HEK293 (cell line): ENCODE measurements around the gene SLK.

Experiments used
- CTCF ChIA-PET: fragments of 350-600 bp; formaldehyde crosslinking; extraction: SDS; loops from one replicate; lab custom pipeline; 2021; ENCODE audit warnings: antibody characterized with exemption; lab: Yijun Ruan, JAX
- POLR2A ChIA-PET: fragments of 300-600 bp; formaldehyde crosslinking; extraction: SDS; loops from one replicate; lab custom pipeline; 2020; ENCODE audit warnings: antibody characterized with exemption, inconsistent platforms; lab: Yijun Ruan, JAX
- H3K27ac ChIP-seq: fragments of 200-500 bp; sonication (Bioruptor generic); 2 replicates; pipeline ENCODE4 v1.5.1; 2014; ENCODE audit warnings: low read depth, low read length, control low read depth, inconsistent platforms; ENCODE audit errors: extremely low read depth
- H3K36me3 ChIP-seq, 2 experiments: fragments of 200-500 bp in 1 of 2; sonication (Bioruptor generic) in 1 of 2; 1 replicate in 1 of 2; 2 replicates in 1 of 2; pipeline ENCODE4 v1.5.1; 2014 to 2017; ENCODE audit warnings: inconsistent platforms in 2 of 2, low read length in 2 of 2; ENCODE audit not compliant: control insufficient read depth in 2 of 2, insufficient read depth in 1 of 2
- H3K4me1 ChIP-seq: fragments of 200-500 bp; sonication (Bioruptor generic); 2 replicates; pipeline ENCODE4 v1.5.1; 2014; ENCODE audit warnings: mild to moderate bottlenecking, low read length, inconsistent platforms; ENCODE audit not compliant: control insufficient read depth, insufficient read depth
- H3K4me3 ChIP-seq: 2 replicates; pipeline ENCODE4 v1.5.1; 2011; ENCODE audit warnings: low read depth, mild to moderate bottlenecking, control low read depth, low read length, moderate library complexity
- H3K9me3 ChIP-seq: fragments of 200-500 bp; sonication (Bioruptor generic); 2 replicates; pipeline ENCODE4 v1.5.1; 2014; ENCODE audit warnings: low read depth, low read length, inconsistent platforms; ENCODE audit not compliant: control insufficient read depth, insufficient read depth
- IKZF3 ChIP-seq: fragments of 450-650 bp; IDR thresholded peaks from 2 replicates; pipeline ENCODE4 v1.5.0; 2018; ENCODE audit warnings: missing biosample characterization, mild to moderate bottlenecking, missing genetic modification characterization, moderate library complexity
- KLF7 ChIP-seq: fragments of 450-650 bp; formaldehyde crosslinking; IDR thresholded peaks from 2 replicates; pipeline ENCODE4 v1.5.1; 2016; ENCODE audit warnings: missing biosample characterization, missing genetic modification characterization, borderline replicate concordance
- REPIN1 ChIP-seq: fragments of 450-650 bp; formaldehyde crosslinking; IDR thresholded peaks from 2 replicates; pipeline ENCODE4 v1.5.1; 2017; ENCODE audit warnings: missing biosample characterization, missing genetic modification characterization, low read depth
- SCRT1 ChIP-seq: fragments of 450-650 bp; formaldehyde crosslinking; IDR thresholded peaks from 2 replicates; pipeline ENCODE4 v1.5.1; 2016; ENCODE audit warnings: missing biosample characterization, missing genetic modification characterization, borderline replicate concordance
- SCRT2 ChIP-seq: fragments of 450-650 bp; formaldehyde crosslinking; IDR thresholded peaks from 2 replicates; pipeline ENCODE4 v1.5.1; 2016; ENCODE audit warnings: missing biosample characterization, missing genetic modification characterization
- ZBTB17 ChIP-seq: fragments of 450-650 bp; formaldehyde crosslinking; IDR thresholded peaks from 2 replicates; pipeline ENCODE4 v1.5.1; 2016; ENCODE audit warnings: missing biosample characterization, missing genetic modification characterization
- ZBTB21 ChIP-seq: fragments of 450-650 bp; formaldehyde crosslinking; IDR thresholded peaks from 2 replicates; pipeline ENCODE4 v1.5.1; 2017; ENCODE audit warnings: missing biosample characterization, missing genetic modification characterization
- ZBTB8A ChIP-seq: fragments of 450-650 bp; formaldehyde crosslinking; IDR thresholded peaks from 2 replicates; pipeline ENCODE4 v1.5.1; 2016; ENCODE audit warnings: missing biosample characterization, missing genetic modification characterization
- ZFP3 ChIP-seq: fragments of 450-650 bp; formaldehyde crosslinking; IDR thresholded peaks from 2 replicates; pipeline ENCODE4 v1.5.1; 2016; ENCODE audit warnings: low read depth, missing biosample characterization, missing genetic modification characterization
- ZFP69B ChIP-seq: fragments of 450-650 bp; formaldehyde crosslinking; IDR thresholded peaks from 2 replicates; pipeline ENCODE4 v1.5.1; 2016; ENCODE audit warnings: missing biosample characterization, missing genetic modification characterization
- ZNF121 ChIP-seq: fragments of 450-650 bp; formaldehyde crosslinking; IDR thresholded peaks from 2 replicates; pipeline ENCODE4 v1.5.1; 2016; ENCODE audit warnings: missing biosample characterization, missing genetic modification characterization
- ZNF211 ChIP-seq: fragments of 450-650 bp; formaldehyde crosslinking; IDR thresholded peaks from 2 replicates; pipeline ENCODE4 v1.5.1; 2016; ENCODE audit warnings: low read depth, missing biosample characterization, missing genetic modification characterization
- ZNF214 ChIP-seq: fragments of 450-650 bp; formaldehyde crosslinking; IDR thresholded peaks from 2 replicates; pipeline ENCODE4 v1.5.1; 2017; ENCODE audit warnings: missing biosample characterization, mild to moderate bottlenecking, missing genetic modification characterization, borderline replicate concordance
- ZNF473 ChIP-seq: fragments of 450-650 bp; formaldehyde crosslinking; IDR thresholded peaks from 2 replicates; pipeline ENCODE4 v1.5.1; 2017; ENCODE audit warnings: missing biosample characterization, missing genetic modification characterization
- ZNF560 ChIP-seq: fragments of 450-650 bp; formaldehyde crosslinking; IDR thresholded peaks from 2 replicates; pipeline ENCODE4 v1.5.1; 2017; ENCODE audit warnings: missing biosample characterization, missing genetic modification characterization, borderline replicate concordance
- ZNF561 ChIP-seq: fragments of 450-650 bp; IDR thresholded peaks from 2 replicates; pipeline ENCODE4 v1.5.1; 2018; ENCODE audit warnings: missing biosample characterization, missing genetic modification characterization, borderline replicate concordance
- ZNF600 ChIP-seq: fragments of 450-650 bp; formaldehyde crosslinking; IDR thresholded peaks from 2 replicates; pipeline ENCODE4 v1.5.1; 2016; ENCODE audit warnings: missing biosample characterization, missing genetic modification characterization
- ZNF610 ChIP-seq: fragments of 450-650 bp; formaldehyde crosslinking; IDR thresholded peaks from 2 replicates; pipeline ENCODE4 v1.5.1; 2016; ENCODE audit warnings: missing biosample characterization, missing genetic modification characterization, borderline replicate concordance
- ZNF660 ChIP-seq: fragments of 450-650 bp; IDR thresholded peaks from 2 replicates; pipeline ENCODE4 v1.5.1; 2018; ENCODE audit warnings: missing biosample characterization, mild to moderate bottlenecking, missing genetic modification characterization
- ZNF707 ChIP-seq: fragments of 450-650 bp; formaldehyde crosslinking; IDR thresholded peaks from 2 replicates; pipeline ENCODE4 v1.5.1; 2016; ENCODE audit warnings: missing biosample characterization, missing genetic modification characterization
- TF ChIP-seq, protein P1 (sequence below): fragments of 450-650 bp; formaldehyde crosslinking; IDR thresholded peaks from 2 replicates; pipeline ENCODE4 v1.5.1; 2016; ENCODE audit warnings: missing biosample characterization, missing genetic modification characterization
- TF ChIP-seq, protein P2 (sequence below): fragments of 450-650 bp; IDR thresholded peaks from 2 replicates; pipeline ENCODE4 v1.5.1; 2018; ENCODE audit warnings: missing biosample characterization, missing genetic modification characterization
- TF ChIP-seq, protein P3 (sequence below): fragments of 450-650 bp; formaldehyde crosslinking; IDR thresholded peaks from 2 replicates; pipeline ENCODE4 v1.5.1; 2016; ENCODE audit warnings: missing biosample characterization, missing genetic modification characterization, borderline replicate concordance
- TF ChIP-seq, protein P4 (sequence below): fragments of 450-650 bp; formaldehyde crosslinking; IDR thresholded peaks from 2 replicates; pipeline ENCODE4 v1.5.1; 2017; ENCODE audit warnings: missing biosample characterization, missing genetic modification characterization
- TF ChIP-seq, protein P5 (sequence below): fragments of 450-650 bp; formaldehyde crosslinking; conservative IDR thresholded peaks from 2 replicates; pipeline ENCODE4 v1.5.1; 2016; ENCODE audit warnings: low read depth, missing biosample characterization, missing genetic modification characterization

SLK gene

DNA sequence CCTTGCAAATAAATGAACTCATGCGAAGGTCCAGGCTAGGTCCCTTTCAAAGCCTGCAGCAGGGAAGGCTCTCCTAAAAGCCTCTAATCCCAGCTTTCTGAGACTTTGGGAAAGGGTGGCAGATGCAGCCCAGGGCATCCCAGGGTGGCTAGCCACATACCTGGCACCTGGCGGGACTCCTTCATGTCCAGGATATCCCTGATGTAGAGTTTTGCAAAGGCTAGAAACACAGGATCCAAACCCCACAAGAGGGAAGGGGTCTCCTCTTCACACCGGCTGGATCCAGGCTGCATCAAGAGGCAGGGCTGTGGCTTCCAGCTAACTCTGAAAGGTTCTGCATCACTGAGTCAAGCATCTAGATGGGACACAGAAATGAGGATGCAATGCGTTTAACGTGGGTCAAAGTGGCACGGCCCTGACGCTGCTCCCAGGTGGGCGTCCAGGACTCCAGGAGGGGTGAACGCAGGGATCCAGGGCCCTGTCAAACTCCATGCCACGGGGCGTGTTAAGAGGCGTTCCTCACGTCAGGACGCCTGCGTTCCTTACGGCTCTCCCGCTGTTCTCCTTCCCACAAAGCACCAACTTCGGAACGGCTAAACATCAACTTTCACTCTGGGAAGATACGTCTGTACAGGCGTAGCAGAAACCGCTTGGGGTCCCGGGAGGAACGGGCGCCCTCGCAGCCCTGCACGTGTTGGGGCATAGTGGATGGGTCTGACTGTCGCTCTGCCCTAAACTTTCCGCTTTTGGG is 49.5 kb upstream of the SLK start:
- peaks cover 12% of the 10 kb centered on the region for H3K4me1 ChIP-seq
- H3K4me3 ChIP-seq, result peak overlapping the region; percentile 66
- H3K9me3 ChIP-seq, result no peaks in the 10 kb centered on the region
- ChIA-PET CTCF (interaction anchor here (0.6 kb wide), 3 partner anchors 16 to 32 kb away, joined by 3 to 8 read pairs (median 3); no protein-coding TSS in a partner anchor), POLR2A (interaction anchor here (0.6 to 2.3 kb wide), 2 partner anchors 9 to 23 kb away, joined by 7 to 11 read pairs; no protein-coding TSS in a partner anchor)
- H3K36me3 ChIP-seq, result peaks cover 0 to 11% of the 10 kb centered on the region in 2 experiments; a peak in 1 of 3 replicates
- H3K27ac ChIP-seq, result peak overlapping the region; percentile 74
- TF ChIP-seq, protein P1, sequence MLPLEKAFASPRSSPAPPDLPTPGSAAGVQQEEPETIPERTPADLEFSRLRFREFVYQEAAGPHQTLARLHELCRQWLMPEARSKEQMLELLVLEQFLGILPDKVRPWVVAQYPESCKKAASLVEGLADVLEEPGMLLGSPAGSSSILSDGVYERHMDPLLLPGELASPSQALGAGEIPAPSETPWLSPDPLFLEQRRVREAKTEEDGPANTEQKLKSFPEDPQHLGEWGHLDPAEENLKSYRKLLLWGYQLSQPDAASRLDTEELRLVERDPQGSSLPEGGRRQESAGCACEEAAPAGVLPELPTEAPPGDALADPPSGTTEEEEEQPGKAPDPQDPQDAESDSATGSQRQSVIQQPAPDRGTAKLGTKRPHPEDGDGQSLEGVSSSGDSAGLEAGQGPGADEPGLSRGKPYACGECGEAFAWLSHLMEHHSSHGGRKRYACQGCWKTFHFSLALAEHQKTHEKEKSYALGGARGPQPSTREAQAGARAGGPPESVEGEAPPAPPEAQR (tag by site-specific recombination), result no peak
- TF ChIP-seq, protein P2, sequence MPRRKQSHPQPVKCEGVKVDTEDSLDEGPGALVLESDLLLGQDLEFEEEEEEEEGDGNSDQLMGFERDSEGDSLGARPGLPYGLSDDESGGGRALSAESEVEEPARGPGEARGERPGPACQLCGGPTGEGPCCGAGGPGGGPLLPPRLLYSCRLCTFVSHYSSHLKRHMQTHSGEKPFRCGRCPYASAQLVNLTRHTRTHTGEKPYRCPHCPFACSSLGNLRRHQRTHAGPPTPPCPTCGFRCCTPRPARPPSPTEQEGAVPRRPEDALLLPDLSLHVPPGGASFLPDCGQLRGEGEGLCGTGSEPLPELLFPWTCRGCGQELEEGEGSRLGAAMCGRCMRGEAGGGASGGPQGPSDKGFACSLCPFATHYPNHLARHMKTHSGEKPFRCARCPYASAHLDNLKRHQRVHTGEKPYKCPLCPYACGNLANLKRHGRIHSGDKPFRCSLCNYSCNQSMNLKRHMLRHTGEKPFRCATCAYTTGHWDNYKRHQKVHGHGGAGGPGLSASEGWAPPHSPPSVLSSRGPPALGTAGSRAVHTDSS (tag by site-specific recombination), result no peak
- TF ChIP-seq ZFP3 (tag by site-specific recombination) (no peak), SCRT2 (peak; percentile 94), IKZF3 (peak; percentile 60; the same call in 1 of the 2 replicates), SCRT1 (tag by site-specific recombination) (peak; percentile 82; the same call in 1 of the 2 replicates), KLF7 (tag by site-specific recombination) (peak; percentile 45; the same call in 1 of the 2 replicates), ZNF600 (peak; percentile 88; the same call in 1 of the 2 replicates), ZNF560 (no peak), ZNF214 (tag by site-specific recombination) (no peak), ZBTB21 (tag by site-specific recombination) (0 out of 2 replicates have a peak, but pooled peaks have one; percentile 39), ZNF707 (tag by site-specific recombination) (no peak), ZNF660 (tag by site-specific recombination) (peak; percentile 74; the same call in 1 of the 2 replicates), ZNF473 (no peak), ZNF610 (peak; percentile 50; the same call in 1 of the 2 replicates), ZBTB17 (tag by site-specific recombination) (peak; percentile 83), ZBTB8A (tag by site-specific recombination) (peak; percentile 83), ZNF121 (tag by site-specific recombination) (no peak), REPIN1 (tag by site-specific recombination) (peak; percentile 77; the same call in 1 of the 2 replicates), ZFP69B (tag by site-specific recombination) (peak; percentile 90), ZNF561 (tag by site-specific recombination) (0 out of 2 replicates have a peak, but pooled peaks have one; percentile 57), ZNF211 (tag by site-specific recombination) (no peak)
- TF ChIP-seq, protein P3, sequence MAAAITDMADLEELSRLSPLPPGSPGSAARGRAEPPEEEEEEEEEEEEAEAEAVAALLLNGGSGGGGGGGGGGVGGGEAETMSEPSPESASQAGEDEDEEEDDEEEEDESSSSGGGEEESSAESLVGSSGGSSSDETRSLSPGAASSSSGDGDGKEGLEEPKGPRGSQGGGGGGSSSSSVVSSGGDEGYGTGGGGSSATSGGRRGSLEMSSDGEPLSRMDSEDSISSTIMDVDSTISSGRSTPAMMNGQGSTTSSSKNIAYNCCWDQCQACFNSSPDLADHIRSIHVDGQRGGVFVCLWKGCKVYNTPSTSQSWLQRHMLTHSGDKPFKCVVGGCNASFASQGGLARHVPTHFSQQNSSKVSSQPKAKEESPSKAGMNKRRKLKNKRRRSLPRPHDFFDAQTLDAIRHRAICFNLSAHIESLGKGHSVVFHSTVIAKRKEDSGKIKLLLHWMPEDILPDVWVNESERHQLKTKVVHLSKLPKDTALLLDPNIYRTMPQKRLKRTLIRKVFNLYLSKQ (tag by site-specific recombination), result no peak
- TF ChIP-seq, protein P4, sequence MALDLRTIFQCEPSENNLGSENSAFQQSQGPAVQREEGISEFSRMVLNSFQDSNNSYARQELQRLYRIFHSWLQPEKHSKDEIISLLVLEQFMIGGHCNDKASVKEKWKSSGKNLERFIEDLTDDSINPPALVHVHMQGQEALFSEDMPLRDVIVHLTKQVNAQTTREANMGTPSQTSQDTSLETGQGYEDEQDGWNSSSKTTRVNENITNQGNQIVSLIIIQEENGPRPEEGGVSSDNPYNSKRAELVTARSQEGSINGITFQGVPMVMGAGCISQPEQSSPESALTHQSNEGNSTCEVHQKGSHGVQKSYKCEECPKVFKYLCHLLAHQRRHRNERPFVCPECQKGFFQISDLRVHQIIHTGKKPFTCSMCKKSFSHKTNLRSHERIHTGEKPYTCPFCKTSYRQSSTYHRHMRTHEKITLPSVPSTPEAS (tag by site-specific recombination), result no peak
- TF ChIP-seq, protein P5, sequence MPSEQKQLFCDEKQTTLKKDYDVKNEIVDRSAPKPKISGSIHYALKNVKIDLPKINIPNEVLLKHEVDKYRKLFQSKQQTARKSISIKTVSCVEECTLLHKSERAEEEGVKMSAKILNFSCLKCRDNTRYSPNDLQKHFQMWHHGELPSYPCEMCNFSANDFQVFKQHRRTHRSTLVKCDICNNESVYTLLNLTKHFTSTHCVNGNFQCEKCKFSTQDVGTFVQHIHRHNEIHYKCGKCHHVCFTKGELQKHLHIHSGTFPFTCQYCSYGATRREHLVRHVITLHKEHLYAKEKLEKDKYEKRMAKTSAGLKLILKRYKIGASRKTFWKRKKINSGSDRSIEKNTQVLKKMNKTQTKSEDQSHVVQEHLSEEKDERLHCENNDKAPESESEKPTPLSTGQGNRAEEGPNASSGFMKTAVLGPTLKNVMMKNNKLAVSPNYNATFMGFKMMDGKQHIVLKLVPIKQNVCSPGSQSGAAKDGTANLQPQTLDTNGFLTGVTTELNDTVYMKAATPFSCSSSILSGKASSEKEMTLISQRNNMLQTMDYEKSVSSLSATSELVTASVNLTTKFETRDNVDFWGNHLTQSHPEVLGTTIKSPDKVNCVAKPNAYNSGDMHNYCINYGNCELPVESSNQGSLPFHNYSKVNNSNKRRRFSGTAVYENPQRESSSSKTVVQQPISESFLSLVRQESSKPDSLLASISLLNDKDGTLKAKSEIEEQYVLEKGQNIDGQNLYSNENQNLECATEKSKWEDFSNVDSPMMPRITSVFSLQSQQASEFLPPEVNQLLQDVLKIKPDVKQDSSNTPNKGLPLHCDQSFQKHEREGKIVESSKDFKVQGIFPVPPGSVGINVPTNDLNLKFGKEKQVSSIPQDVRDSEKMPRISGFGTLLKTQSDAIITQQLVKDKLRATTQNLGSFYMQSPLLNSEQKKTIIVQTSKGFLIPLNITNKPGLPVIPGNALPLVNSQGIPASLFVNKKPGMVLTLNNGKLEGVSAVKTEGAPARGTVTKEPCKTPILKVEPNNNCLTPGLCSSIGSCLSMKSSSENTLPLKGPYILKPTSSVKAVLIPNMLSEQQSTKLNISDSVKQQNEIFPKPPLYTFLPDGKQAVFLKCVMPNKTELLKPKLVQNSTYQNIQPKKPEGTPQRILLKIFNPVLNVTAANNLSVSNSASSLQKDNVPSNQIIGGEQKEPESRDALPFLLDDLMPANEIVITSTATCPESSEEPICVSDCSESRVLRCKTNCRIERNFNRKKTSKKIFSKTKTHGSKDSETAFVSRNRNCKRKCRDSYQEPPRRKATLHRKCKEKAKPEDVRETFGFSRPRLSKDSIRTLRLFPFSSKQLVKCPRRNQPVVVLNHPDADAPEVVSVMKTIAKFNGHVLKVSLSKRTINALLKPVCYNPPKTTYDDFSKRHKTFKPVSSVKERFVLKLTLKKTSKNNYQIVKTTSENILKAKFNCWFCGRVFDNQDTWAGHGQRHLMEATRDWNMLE (tag by site-specific recombination), result no peak
